HFF-Myc (cell line): Measurements from ENCODE around the gene JMJD1C.

Source experiments
- DNase-seq: peaks from one replicate; pipeline ENCODE4 v3.0.0-alpha.2; 2011; ENCODE audit warnings: low read depth; ENCODE audit errors: extremely low read depth
- H3K4me3 ChIP-seq: replicated peaks from 2 replicates; pipeline ENCODE4 v1.5.1; 2011; ENCODE audit warnings: low read depth, mild to moderate bottlenecking, control low read depth, low read length
- TF ChIP-seq, protein P1 (sequence below): IDR thresholded peaks from 2 replicates; pipeline ENCODE4 v1.5.1; 2012; ENCODE audit warnings: mild to moderate bottlenecking, low read depth, low read length, control low read depth; ENCODE audit errors: missing control alignments

The JMJD1C gene

DNA sequence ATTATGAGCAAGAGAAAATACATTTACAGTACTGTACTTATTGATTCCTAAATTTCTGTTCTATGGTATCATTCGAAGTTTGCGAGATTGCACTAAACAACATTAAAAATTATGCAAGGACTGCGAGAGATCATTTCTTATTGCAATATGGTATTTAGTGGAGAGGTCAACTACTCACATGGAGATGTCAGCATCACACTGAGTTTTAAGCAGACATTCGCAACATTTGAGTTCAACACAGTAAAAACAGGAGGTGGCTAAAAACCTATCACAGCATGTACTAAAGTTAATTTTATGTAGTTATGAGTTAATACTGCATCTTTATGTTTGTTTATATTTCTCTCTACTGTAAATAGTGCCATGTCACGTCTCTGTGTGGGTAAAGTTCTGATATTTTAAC lies 53.5 kb downstream of the JMJD1C start:
- no peak overlapping the region for H3K4me3 ChIP-seq
- no peak for DNase-seq
- TF ChIP-seq, protein P1, sequence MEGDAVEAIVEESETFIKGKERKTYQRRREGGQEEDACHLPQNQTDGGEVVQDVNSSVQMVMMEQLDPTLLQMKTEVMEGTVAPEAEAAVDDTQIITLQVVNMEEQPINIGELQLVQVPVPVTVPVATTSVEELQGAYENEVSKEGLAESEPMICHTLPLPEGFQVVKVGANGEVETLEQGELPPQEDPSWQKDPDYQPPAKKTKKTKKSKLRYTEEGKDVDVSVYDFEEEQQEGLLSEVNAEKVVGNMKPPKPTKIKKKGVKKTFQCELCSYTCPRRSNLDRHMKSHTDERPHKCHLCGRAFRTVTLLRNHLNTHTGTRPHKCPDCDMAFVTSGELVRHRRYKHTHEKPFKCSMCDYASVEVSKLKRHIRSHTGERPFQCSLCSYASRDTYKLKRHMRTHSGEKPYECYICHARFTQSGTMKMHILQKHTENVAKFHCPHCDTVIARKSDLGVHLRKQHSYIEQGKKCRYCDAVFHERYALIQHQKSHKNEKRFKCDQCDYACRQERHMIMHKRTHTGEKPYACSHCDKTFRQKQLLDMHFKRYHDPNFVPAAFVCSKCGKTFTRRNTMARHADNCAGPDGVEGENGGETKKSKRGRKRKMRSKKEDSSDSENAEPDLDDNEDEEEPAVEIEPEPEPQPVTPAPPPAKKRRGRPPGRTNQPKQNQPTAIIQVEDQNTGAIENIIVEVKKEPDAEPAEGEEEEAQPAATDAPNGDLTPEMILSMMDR: no peak

DNA sequence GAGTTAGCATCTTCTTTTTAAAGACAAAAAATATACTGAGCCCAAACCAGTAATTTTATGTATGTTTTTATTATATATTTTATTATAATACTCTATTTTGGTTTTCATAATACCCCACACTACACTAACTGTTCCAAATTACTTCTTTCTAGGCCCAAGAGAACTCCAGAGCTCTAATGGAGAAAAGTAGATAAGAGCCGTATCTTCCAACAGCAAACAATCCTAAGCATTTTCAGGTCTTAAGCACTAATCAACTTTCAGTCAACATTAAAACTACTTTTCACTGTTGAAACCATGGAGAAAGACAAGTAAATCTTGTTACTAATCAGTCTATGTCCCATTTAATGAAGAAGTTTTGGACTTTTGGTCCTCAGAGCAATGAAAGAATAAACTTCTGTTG lies 55.1 kb downstream of the JMJD1C start:
- no peak for DNase-seq
- no peak overlapping the region for H3K4me3 ChIP-seq
- TF ChIP-seq, protein P1: no peak

DNA sequence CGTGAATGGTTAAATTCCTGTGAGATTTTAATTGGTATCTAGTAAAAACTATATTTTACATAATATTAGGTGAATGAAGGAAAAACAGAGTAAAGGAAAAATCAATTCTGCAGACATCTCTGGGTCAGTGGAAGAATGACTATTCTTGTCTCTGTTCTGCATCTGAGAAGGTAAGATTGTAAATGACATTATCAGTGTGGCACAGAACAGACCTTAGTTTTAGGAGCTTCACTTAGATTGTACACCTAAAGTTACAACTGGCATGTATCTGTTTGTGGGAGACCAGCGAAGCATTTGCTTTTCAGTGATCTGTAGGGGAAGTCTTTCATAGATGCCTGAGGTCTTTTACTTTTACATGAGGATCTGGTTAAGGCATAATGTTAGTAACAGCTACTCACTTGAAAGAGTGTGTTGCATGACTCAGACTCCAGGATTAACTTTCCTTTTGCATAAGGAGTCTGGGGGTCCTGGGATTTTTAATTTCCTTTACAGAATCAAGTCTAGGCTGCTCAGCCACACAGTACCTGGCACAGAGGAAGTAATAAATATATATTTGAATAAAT lies 56.2 kb downstream of the JMJD1C start:
- H3K4me3 ChIP-seq: no peak overlapping the region
- DNase-seq: peak; percentile 55
- TF ChIP-seq, protein P1: no peak

DNA sequence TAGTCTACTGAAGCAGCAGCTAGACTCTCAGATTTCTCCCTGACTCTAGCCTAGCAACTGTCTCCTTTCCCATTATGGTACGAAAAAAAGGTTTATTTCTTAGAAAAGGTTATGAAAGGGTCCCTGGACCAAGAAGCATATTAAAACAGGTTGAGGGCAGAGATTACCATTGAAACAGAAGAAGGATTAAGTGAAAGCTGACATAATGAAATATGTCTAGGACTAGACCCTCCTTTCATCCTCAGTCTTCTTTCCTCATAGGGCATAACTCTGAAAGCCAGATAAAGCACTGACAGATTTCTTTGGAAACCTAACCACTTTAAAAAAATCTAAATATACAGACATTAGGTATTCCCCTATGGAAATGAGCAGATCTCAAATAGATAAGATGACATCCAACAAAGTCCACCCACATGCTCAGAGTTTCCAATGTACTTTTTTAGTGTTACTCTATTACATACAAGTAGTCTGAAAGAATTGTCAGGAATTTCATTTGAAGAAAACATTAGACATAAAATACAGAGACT lies 58.6 kb downstream of the JMJD1C start:
- TF ChIP-seq, protein P1: no peak
- H3K4me3 ChIP-seq: no peak overlapping the region
- no peak for DNase-seq

DNA sequence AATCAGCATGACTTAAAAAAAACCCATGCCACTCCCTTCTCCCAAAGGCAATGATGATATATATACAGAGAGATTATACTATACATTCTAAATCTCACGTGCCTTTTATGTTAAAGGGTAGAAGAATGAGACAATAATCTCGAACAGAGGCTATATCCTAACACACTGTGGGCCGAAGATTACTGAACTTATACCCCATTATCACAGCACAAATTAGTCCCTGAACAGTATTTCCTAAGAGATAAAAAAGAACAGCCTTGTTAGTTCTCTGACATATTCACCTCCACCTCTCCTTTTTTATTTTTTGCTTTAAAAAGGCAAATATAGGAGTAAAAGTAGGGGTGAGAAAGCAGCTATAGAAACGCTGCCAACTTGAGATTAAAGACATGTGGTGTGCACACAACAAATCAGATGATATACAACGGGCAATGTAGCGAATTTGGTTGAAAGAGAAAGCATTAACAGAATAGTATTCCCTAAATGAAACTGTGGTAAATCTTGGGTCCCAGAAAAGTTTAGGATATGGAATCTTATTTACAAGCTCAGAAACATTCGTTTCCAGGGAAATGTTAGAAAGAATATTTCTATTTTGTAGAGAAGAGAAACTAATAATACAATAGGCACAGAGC lies 69.5 kb downstream of the JMJD1C start:
- TF ChIP-seq, protein P1: no peak
- DNase-seq: no peak
- no peak overlapping the region for H3K4me3 ChIP-seq

DNA sequence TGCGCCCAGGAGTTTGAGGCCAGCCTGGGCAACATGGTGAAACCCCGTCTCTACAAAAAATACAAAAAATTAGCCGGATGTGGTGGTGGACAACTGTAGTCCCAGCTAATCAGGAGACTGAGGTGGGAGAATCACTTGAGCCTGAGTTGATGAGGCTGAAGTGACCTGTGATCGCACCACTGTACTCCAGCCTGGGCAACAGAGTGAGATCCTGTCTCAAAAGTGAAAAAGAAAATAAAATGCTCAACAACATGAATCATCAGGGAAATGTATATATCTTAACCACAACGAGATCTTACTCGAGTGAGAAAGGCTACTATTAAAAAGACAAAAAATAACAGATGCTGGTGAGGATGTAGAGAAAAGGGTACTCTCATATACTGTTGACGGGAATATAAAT lies 72.7 kb downstream of the JMJD1C start:
- no peak for DNase-seq
- TF ChIP-seq, protein P1: no peak
- no peak overlapping the region for H3K4me3 ChIP-seq
